Measurements from ENCODE around the gene CIRBP. TPM values are rescaled to one million over a fixed set of nuclear protein-coding genes. Genes with fewer than 3 reads are reported as not detected.
A peak's percentile ranks its signal among the peaks of the same experiment; 100 is the strongest.

The CIRBP gene
- total RNA-seq, 1 donor from 2014 or later = 237 TPM

- no peak overlapping the region for H3K27ac Mint-ChIP-seq
- H3K9me3 Mint-ChIP-seq = no peaks in the 10 kb centered on the region
- no peaks in the 10 kb centered on the region for H3K27me3 Mint-ChIP-seq
- no peak for DNase-seq
- no peak overlapping the region for H3K4me3 Mint-ChIP-seq
- H3K36me3 Mint-ChIP-seq (ENCODE audit: low read depth) = peaks cover 2% of the 10 kb centered on the region
- intact Hi-C loops (cut with micrococcal nuclease) = no loop called here
- H3K4me1 Mint-ChIP-seq = peaks cover 2% of the 10 kb centered on the region
Measured at GRCh38 chr19:1227304-1228054, 41.7 kb upstream of the CIRBP start.

GRCh38 chr19:1228161-1228957, 40.8 kb upstream of the CIRBP start:
- no peak for DNase-seq
- H3K27me3 Mint-ChIP-seq = no peaks in the 10 kb centered on the region
- no peak overlapping the region for H3K4me3 Mint-ChIP-seq
- no peak overlapping the region for H3K27ac Mint-ChIP-seq
- H3K4me1 Mint-ChIP-seq = peaks cover 2% of the 10 kb centered on the region
- peaks cover 2% of the 10 kb centered on the region for H3K36me3 Mint-ChIP-seq (ENCODE audit: low read depth)
- intact Hi-C loops (cut with micrococcal nuclease) = no loop called here
- no peaks in the 10 kb centered on the region for H3K9me3 Mint-ChIP-seq

- Mint-ChIP-seq H3K27me3 (no peaks in the 10 kb centered on the region), H3K4me1 (peaks cover 2% of the 10 kb centered on the region), H3K4me3 (no peak overlapping the region), H3K27ac (no peak overlapping the region), H3K9me3 (no peaks in the 10 kb centered on the region), H3K36me3 (ENCODE audit: low read depth) (peaks cover 2% of the 10 kb centered on the region)
- intact Hi-C loops (cut with micrococcal nuclease) = no loop called here
- DNase-seq = no peak
Measured at GRCh38 chr19:1229056-1229923, 39.8 kb upstream of the CIRBP start.

- Mint-ChIP-seq H3K4me3 (no peak overlapping the region), H3K27me3 (no peaks in the 10 kb centered on the region), H3K9me3 (no peaks in the 10 kb centered on the region), H3K27ac (no peak overlapping the region), H3K4me1 (peaks cover 2% of the 10 kb centered on the region), H3K36me3 (ENCODE audit: low read depth) (peaks cover 2% of the 10 kb centered on the region)
- intact Hi-C loops (cut with micrococcal nuclease) = no loop called here
- no peak for DNase-seq
Measured at GRCh38 chr19:1229924-1230782, 39.0 kb upstream of the CIRBP start.

- Mint-ChIP-seq H3K27ac (no peak overlapping the region), H3K27me3 (no peaks in the 10 kb centered on the region), H3K9me3 (no peaks in the 10 kb centered on the region), H3K36me3 (ENCODE audit: low read depth) (peaks cover 2% of the 10 kb centered on the region), H3K4me3 (no peak overlapping the region), H3K4me1 (peaks cover 2% of the 10 kb centered on the region)
- no peak for DNase-seq
- intact Hi-C loops (cut with micrococcal nuclease) = no loop called here
Measured at GRCh38 chr19:1230783-1231489, 38.2 kb upstream of the CIRBP start.

GRCh38 chr19:1231729-1232637, 37.1 kb upstream of the CIRBP start:
- DNase-seq = no peak
- peak overlapping the region; percentile 20 for H3K27ac Mint-ChIP-seq
- no peaks in the 10 kb centered on the region for H3K27me3 Mint-ChIP-seq
- no peaks in the 10 kb centered on the region for H3K9me3 Mint-ChIP-seq
- peaks cover 2% of the 10 kb centered on the region for H3K4me1 Mint-ChIP-seq
- intact Hi-C loops (cut with micrococcal nuclease) = no loop called here
- H3K36me3 Mint-ChIP-seq (ENCODE audit: low read depth) = peaks cover 2% of the 10 kb centered on the region
- no peak overlapping the region for H3K4me3 Mint-ChIP-seq

GRCh38 chr19:1232652-1233072, 36.5 kb upstream of the CIRBP start:
- H3K27me3 Mint-ChIP-seq = no peaks in the 10 kb centered on the region
- H3K36me3 Mint-ChIP-seq (ENCODE audit: low read depth) = peaks cover 2% of the 10 kb centered on the region
- peaks cover 2% of the 10 kb centered on the region for H3K4me1 Mint-ChIP-seq
- intact Hi-C loops (cut with micrococcal nuclease) = no loop called here
- no peaks in the 10 kb centered on the region for H3K9me3 Mint-ChIP-seq
- DNase-seq = no peak
- H3K27ac Mint-ChIP-seq = peak overlapping the region; percentile 20
- H3K4me3 Mint-ChIP-seq = no peak overlapping the region

GRCh38 chr19:1233115-1233667, 35.9 kb upstream of the CIRBP start:
- Mint-ChIP-seq H3K9me3 (no peaks in the 10 kb centered on the region), H3K4me1 (peaks cover 2% of the 10 kb centered on the region), H3K36me3 (ENCODE audit: low read depth) (peaks cover under 1% of the 10 kb centered on the region)

GRCh38 chr19:1234051-1234954, 34.8 kb upstream of the CIRBP start:
- intact Hi-C loops (cut with micrococcal nuclease) = no loop called here
- Mint-ChIP-seq H3K9me3 (no peaks in the 10 kb centered on the region), H3K27me3 (peaks cover 10% of the 10 kb centered on the region), H3K4me3 (no peak overlapping the region), H3K27ac (no peak overlapping the region), H3K4me1 (peaks cover 10% of the 10 kb centered on the region), H3K36me3 (ENCODE audit: low read depth) (no peaks in the 10 kb centered on the region)
- no peak for DNase-seq

More at GRCh38 chr19:1233115-1233667, 35.9 kb upstream of the CIRBP start:
- no peak for DNase-seq
- H3K27ac Mint-ChIP-seq = no peak overlapping the region
- H3K27me3 Mint-ChIP-seq = peaks cover under 1% of the 10 kb centered on the region
- intact Hi-C loops (cut with micrococcal nuclease) = no loop called here
- no peak overlapping the region for H3K4me3 Mint-ChIP-seq

- Mint-ChIP-seq H3K4me3 (no peak overlapping the region), H3K27ac (no peak overlapping the region), H3K27me3 (peaks cover 12% of the 10 kb centered on the region), H3K36me3 (ENCODE audit: low read depth) (no peaks in the 10 kb centered on the region), H3K4me1 (peaks cover 12% of the 10 kb centered on the region), H3K9me3 (no peaks in the 10 kb centered on the region)
- intact Hi-C loops (cut with micrococcal nuclease) = no loop called here
- DNase-seq = no peak
Measured at GRCh38 chr19:1234955-1235380, 34.2 kb upstream of the CIRBP start.

Measured in activated CD4-positive, alpha-beta T cell treated with anti-CD3 and anti-CD28 coated beads, Interleukin-2, amount 10 ng/mL, durations not matched to agents 24 days and 14 days (primary cell).